Activated naive CD4-positive, alpha-beta T cell treated with anti-CD3 and anti-CD28 coated beads, Interleukin-2, amount 50 U/mL, for 16 hours (primary cell): ENCODE measurements around the gene CALML3.
"Not testable (repeated sequence)": the region's sequence is repeated elsewhere in the genome, so short reads cannot be mapped to it uniquely, and the experiment has no call there.

ENCODE experiments used
- DNase-seq: peaks from one replicate; pipeline ENCODE4 v3.0.0-alpha.2; 2020

Gene CALML3

GRCh38 chr10:5524641-5525560, at the start of gene CALML3:
TSS of gene CALML3 (plus strand) at chr10:5524961. CDS start at chr10:5525086, 125 bp downstream.
- no peak for DNase-seq

GRCh38 chr10:5475088-5475487, 49.7 kb upstream of the CALML3 start:
- not testable (repeated sequence) for DNase-seq

GRCh38 chr10:5475974-5476807, 48.6 kb upstream of the CALML3 start:
- not testable (repeated sequence) for DNase-seq

GRCh38 chr10:5476918-5477525, 47.7 kb upstream of the CALML3 start:
- no peak for DNase-seq

GRCh38 chr10:5477948-5478693, 46.6 kb upstream of the CALML3 start:
- DNase-seq = no peak

- no peak for DNase-seq
Measured at GRCh38 chr10:5478694-5479305, 46.0 kb upstream of the CALML3 start.

- no peak for DNase-seq
Measured at GRCh38 chr10:5479481-5480161, 45.1 kb upstream of the CALML3 start.

- no peak for DNase-seq
Measured at GRCh38 chr10:5480162-5480941, 44.4 kb upstream of the CALML3 start.

- no peak for DNase-seq
Measured at GRCh38 chr10:5481121-5481520, 43.6 kb upstream of the CALML3 start.

- DNase-seq = no peak
Measured at GRCh38 chr10:5482016-5482415, 42.7 kb upstream of the CALML3 start.

GRCh38 chr10:5484205-5484604, 40.6 kb upstream of the CALML3 start:
- DNase-seq = no peak

- DNase-seq = no peak
Measured at GRCh38 chr10:5485290-5485689, 39.5 kb upstream of the CALML3 start.

GRCh38 chr10:5485948-5486852, 38.6 kb upstream of the CALML3 start:
- no peak for DNase-seq

GRCh38 chr10:5486853-5487235, 37.9 kb upstream of the CALML3 start:
- no peak for DNase-seq

GRCh38 chr10:5488272-5489161, 36.2 kb upstream of the CALML3 start:
- DNase-seq = no peak

- no peak for DNase-seq
Measured at GRCh38 chr10:5490032-5490431, 34.7 kb upstream of the CALML3 start.

GRCh38 chr10:5490698-5491464, 33.9 kb upstream of the CALML3 start:
- DNase-seq = no peak

- DNase-seq = no peak
Measured at GRCh38 chr10:5491477-5491876, 33.3 kb upstream of the CALML3 start.
